NCI-H128 (cell line): Measurements from ENCODE around the gene C16orf90.

Experiments used
- DNase-seq: peaks from one replicate; lab custom pipeline; 2025; ENCODE audit not compliant: unreplicated experiment; lab: John Stamatoyannopoulos, UW

C16orf90 gene

GRCh38 chr16:3467921-3468320 lies 27.4 kb downstream of the C16orf90 start:
- DNase-seq, result no peak

- no peak for DNase-seq
Observed at GRCh38 chr16:3467182-3467581, 28.1 kb downstream of the C16orf90 start.

- no peak for DNase-seq
Observed at GRCh38 chr16:3465911-3466584, 29.2 kb downstream of the C16orf90 start.

GRCh38 chr16:3465301-3465700 lies 30.0 kb downstream of the C16orf90 start:
- DNase-seq, result no peak

- DNase-seq, result no peak
Observed at GRCh38 chr16:3461151-3461550, 34.1 kb downstream of the C16orf90 start.

- DNase-seq, result no peak
Observed at GRCh38 chr16:3460585-3460984, 34.7 kb downstream of the C16orf90 start.

GRCh38 chr16:3460121-3460520 lies 35.2 kb downstream of the C16orf90 start:
- DNase-seq, result no peak

GRCh38 chr16:3459401-3460090 lies 35.7 kb downstream of the C16orf90 start:
- DNase-seq, result no peak

GRCh38 chr16:3458852-3459361 lies 36.4 kb downstream of the C16orf90 start:
- DNase-seq, result no peak

- no peak for DNase-seq
Observed at GRCh38 chr16:3458278-3458851, 36.9 kb downstream of the C16orf90 start.

GRCh38 chr16:3457434-3458252 lies 37.6 kb downstream of the C16orf90 start:
- peak; percentile 69 for DNase-seq

- no peak for DNase-seq
Observed at GRCh38 chr16:3454631-3455147, 40.6 kb downstream of the C16orf90 start.

- DNase-seq, result no peak
Observed at GRCh38 chr16:3454093-3454492, 41.2 kb downstream of the C16orf90 start.

- DNase-seq, result no peak
Observed at GRCh38 chr16:3444032-3444388, 51.3 kb downstream of the C16orf90 start.
